ENCODE data around the gene BCAS3. TPM values are rescaled to one million over a fixed set of nuclear protein-coding genes. Genes with fewer than 3 reads are reported as not detected.
"Not testable (repeated sequence)": the region's sequence is repeated elsewhere in the genome, so short reads cannot be mapped to it uniquely, and the experiment has no call there.

Gene BCAS3
- total RNA-seq, 4 donors from 2014 or later, result 41.0 to 81.4 (median 45.6) TPM

GRCh38 chr17:60863892-60864707 lies 186.4 kb downstream of the BCAS3 start:
- 78% methylated on average over 4 of the region's 4 CpGs for WGBS
- DNase-seq (ENCODE audit: low spot score in 2 of 2), result no peak
- no peak overlapping the region for H3K27ac ChIP-seq
- no peaks in the 10 kb centered on the region for H3K4me1 ChIP-seq
- H3K27me3 ChIP-seq, result no peaks in the 10 kb centered on the region
- no peaks in the 10 kb centered on the region for H3K36me3 ChIP-seq
- TF ChIP-seq POLR2A (IDR thresholded peaks at IDR 0.05) (no peak), EP300 (IDR thresholded peaks at IDR 0.05) (no peak), CTCF (IDR thresholded peaks at IDR 0.05) (no peak), POLR2AphosphoS5 (IDR thresholded peaks at IDR 0.05) (no peak)
- H3K4me3 ChIP-seq, result no peak overlapping the region
- no peaks in the 10 kb centered on the region for H3K9me3 ChIP-seq

GRCh38 chr17:60864708-60865005 lies 187.0 kb downstream of the BCAS3 start:
- TF ChIP-seq POLR2AphosphoS5 (IDR thresholded peaks at IDR 0.05), result no peak
- TF ChIP-seq CTCF (IDR thresholded peaks at IDR 0.05), result no peak
- TF ChIP-seq POLR2A (IDR thresholded peaks at IDR 0.05), result no peak
- no peak for TF ChIP-seq EP300 (IDR thresholded peaks at IDR 0.05)
- Histone ChIP-seq H3K4me3 (no peak overlapping the region), H3K4me1 (no peaks in the 10 kb centered on the region), H3K27ac (no peak overlapping the region), H3K27me3 (no peaks in the 10 kb centered on the region), H3K36me3 (peaks cover 4% of the 10 kb centered on the region), H3K9me3 (no peaks in the 10 kb centered on the region)
- WGBS, result 83% methylated on average over 2 of the region's 2 CpGs
- DNase-seq (ENCODE audit: low spot score in 2 of 2), result no peak

- TF ChIP-seq CTCF (IDR thresholded peaks at IDR 0.05) (no peak), POLR2AphosphoS5 (IDR thresholded peaks at IDR 0.05) (no peak), POLR2A (IDR thresholded peaks at IDR 0.05) (no peak)
- Histone ChIP-seq H3K27me3 (no peaks in the 10 kb centered on the region), H3K36me3 (no peaks in the 10 kb centered on the region), H3K4me3 (no peak overlapping the region), H3K27ac (no peak overlapping the region), H3K9me3 (no peaks in the 10 kb centered on the region), H3K4me1 (no peaks in the 10 kb centered on the region)
- DNase-seq (ENCODE audit: low spot score in 2 of 2), result no peak
- WGBS, result 95% methylated on average over 2 of the region's 2 CpGs
Measured at GRCh38 chr17:60874772-60875171, 197.1 kb downstream of the BCAS3 start.

GRCh38 chr17:60886731-60887613 lies 209.3 kb downstream of the BCAS3 start:
- H3K4me3 ChIP-seq, result peak overlapping the region; percentile 22
- H3K27me3 ChIP-seq; H3K9me3 ChIP-seq; DNase-seq (ENCODE audit: low spot score in 2 of 2); H3K4me1 ChIP-seq; H3K36me3 ChIP-seq: not testable (repeated sequence)
- WGBS, result 82% methylated on average over 17 of the region's 39 CpGs
- H3K27ac ChIP-seq, result peak overlapping the region; percentile 2

GRCh38 chr17:60887614-60888028 lies 210.0 kb downstream of the BCAS3 start:
- H3K36me3 ChIP-seq, result no peaks in the 10 kb centered on the region
- peak overlapping the region; percentile 2 for H3K27ac ChIP-seq
- no peaks in the 10 kb centered on the region for H3K27me3 ChIP-seq
- DNase-seq (ENCODE audit: low spot score in 2 of 2), result no peak
- no peaks in the 10 kb centered on the region for H3K9me3 ChIP-seq
- no peaks in the 10 kb centered on the region for H3K4me1 ChIP-seq
- peak overlapping the region; percentile 22 for H3K4me3 ChIP-seq
- TF ChIP-seq POLR2AphosphoS5 (IDR thresholded peaks at IDR 0.05), result no peak
